ENCODE results near the gene SPATA6. TPM values are rescaled to one million over a fixed set of nuclear protein-coding genes. Genes with fewer than 3 reads are reported as not detected.

The SPATA6 gene
- total and polyA plus RNA-seq, 2 of the 13 experiments (the other 11 are each of a cell fraction or from before 2014, with no cell fraction given) = 0.81 to 3.3 TPM

GRCh38 chr1:48258106-48258505, 213.9 kb downstream of the SPATA6 start (continued):
- TF ChIP-seq, protein P1, sequence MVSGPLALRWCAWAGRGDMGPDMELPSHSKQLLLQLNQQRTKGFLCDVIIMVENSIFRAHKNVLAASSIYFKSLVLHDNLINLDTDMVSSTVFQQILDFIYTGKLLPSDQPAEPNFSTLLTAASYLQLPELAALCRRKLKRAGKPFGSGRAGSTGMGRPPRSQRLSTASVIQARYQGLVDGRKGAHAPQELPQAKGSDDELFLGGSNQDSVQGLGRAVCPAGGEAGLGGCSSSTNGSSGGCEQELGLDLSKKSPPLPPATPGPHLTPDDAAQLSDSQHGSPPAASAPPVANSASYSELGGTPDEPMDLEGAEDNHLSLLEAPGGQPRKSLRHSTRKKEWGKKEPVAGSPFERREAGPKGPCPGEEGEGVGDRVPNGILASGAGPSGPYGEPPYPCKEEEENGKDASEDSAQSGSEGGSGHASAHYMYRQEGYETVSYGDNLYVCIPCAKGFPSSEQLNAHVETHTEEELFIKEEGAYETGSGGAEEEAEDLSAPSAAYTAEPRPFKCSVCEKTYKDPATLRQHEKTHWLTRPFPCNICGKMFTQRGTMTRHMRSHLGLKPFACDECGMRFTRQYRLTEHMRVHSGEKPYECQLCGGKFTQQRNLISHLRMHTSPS (CRISPR knock-in tag; IDR thresholded peaks at IDR 0.05; ENCODE audit: low read depth) = no peak
- no peak for TF ChIP-seq ZNF678 (CRISPR knock-in tag; IDR thresholded peaks at IDR 0.05)
- TF ChIP-seq, protein P2, sequence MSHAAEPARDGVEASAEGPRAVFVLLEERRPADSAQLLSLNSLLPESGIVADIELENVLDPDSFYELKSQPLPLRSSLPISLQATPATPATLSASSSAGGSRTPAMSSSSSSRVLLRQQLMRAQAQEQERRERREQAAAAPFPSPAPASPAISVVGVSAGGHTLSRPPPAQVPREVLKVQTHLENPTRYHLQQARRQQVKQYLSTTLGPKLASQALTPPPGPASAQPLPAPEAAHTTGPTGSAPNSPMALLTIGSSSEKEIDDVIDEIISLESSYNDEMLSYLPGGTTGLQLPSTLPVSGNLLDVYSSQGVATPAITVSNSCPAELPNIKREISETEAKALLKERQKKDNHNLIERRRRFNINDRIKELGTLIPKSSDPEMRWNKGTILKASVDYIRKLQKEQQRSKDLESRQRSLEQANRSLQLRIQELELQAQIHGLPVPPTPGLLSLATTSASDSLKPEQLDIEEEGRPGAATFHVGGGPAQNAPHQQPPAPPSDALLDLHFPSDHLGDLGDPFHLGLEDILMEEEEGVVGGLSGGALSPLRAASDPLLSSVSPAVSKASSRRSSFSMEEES (CRISPR knock-in tag; IDR thresholded peaks at IDR 0.05) = no peak
- TF ChIP-seq, protein P3, sequence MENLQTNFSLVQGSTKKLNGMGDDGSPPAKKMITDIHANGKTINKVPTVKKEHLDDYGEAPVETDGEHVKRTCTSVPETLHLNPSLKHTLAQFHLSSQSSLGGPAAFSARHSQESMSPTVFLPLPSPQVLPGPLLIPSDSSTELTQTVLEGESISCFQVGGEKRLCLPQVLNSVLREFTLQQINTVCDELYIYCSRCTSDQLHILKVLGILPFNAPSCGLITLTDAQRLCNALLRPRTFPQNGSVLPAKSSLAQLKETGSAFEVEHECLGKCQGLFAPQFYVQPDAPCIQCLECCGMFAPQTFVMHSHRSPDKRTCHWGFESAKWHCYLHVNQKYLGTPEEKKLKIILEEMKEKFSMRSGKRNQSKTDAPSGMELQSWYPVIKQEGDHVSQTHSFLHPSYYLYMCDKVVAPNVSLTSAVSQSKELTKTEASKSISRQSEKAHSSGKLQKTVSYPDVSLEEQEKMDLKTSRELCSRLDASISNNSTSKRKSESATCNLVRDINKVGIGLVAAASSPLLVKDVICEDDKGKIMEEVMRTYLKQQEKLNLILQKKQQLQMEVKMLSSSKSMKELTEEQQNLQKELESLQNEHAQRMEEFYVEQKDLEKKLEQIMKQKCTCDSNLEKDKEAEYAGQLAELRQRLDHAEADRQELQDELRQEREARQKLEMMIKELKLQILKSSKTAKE (CRISPR knock-in tag; IDR thresholded peaks at IDR 0.05; ENCODE audit: borderline replicate concordance) = no peak
- TF ChIP-seq ZBTB3 (CRISPR knock-in tag; IDR thresholded peaks at IDR 0.05; ENCODE audit: borderline replicate concordance, low read depth) = no peak

DNA sequence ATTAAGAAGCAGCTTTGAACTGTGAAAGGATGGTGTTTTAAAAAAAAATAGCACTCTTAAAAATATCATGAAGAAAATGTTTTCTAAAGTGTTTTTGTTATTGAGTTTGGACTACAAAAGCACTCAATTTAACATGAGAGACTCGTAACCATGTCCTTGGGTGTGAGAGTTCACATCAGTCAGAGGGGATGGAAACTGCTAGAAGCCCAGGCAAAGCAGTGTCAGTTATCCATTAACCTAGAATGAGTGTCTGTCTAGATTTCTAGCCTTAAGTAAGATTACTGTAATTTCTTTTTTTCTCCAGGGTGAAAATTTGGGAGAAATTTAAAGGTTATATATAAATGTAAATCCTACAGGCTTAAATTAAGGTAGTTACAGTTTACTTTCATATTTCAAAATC, 217.8 kb downstream of the SPATA6 start:
- Histone ChIP-seq H3K9me3 (ENCODE audit: low read length) (no peaks in the 10 kb centered on the region), H3K27me3 (ENCODE audit: control insufficient read depth in 1 of 2, insufficient read depth in 2 of 2, low read length in 2 of 2) (no peaks in the 10 kb centered on the region), H3K27ac (ENCODE audit: extremely low read length, insufficient read depth, low read length) (no peak overlapping the region), H2AFZ (ENCODE audit: low read length) (no peak overlapping the region), H3K4me1 (ENCODE audit: insufficient read depth, low read length) (no peaks in the 10 kb centered on the region), H3K4me2 (ENCODE audit: low read depth, low read length) (no peak overlapping the region), H3K79me2 (ENCODE audit: insufficient read depth, low read length) (no peaks in the 10 kb centered on the region), H4K20me1 (ENCODE audit: insufficient read depth, low read length) (no peaks in the 10 kb centered on the region), H3K9ac (ENCODE audit: insufficient read depth, low read depth, low read length) (no peak overlapping the region), H3K36me3 (replicated peaks in 1 of 2; ENCODE audit: control insufficient read depth in 1 of 2, insufficient read depth in 2 of 2, low read length in 2 of 2) (no peaks in the 10 kb centered on the region), H3K4me3 (replicated peaks in 1 of 3; ENCODE audit: insufficient read depth in 1 of 3, low read depth in 2 of 3, low read length in 3 of 3) (no peak overlapping the region)
- POLR2A ChIA-PET = no interaction called here
- CTCF ChIA-PET (ENCODE audit: low intra/inter-chr PET ratio, low total read pairs) = no interaction called here
- FAIRE-seq = no peak
- no TSS peak for BruUV-seq (replicated peaks)
- intact Hi-C loops (cut with micrococcal nuclease; ENCODE audit: unreplicated experiment) (no loop called here), in situ Hi-C loops (cut with HindIII; ENCODE audit: extremely low pct_ligation_motif_present, low pct_unique_long_range_greater_than_20kb) (no loop called here)
- ATAC-seq = no peak
- 63% methylated on average over 1 of the region's 1 CpG for WGBS (ENCODE audit: low lambda C conversion rate)
- no peak for DNase-seq (ENCODE audit: low spot score)
- TF ChIP-seq AGO2 (optimal IDR thresholded peaks at IDR 0.05; ENCODE audit: low read depth, low read length) (no peak), ZNF18 (CRISPR knock-in tag; IDR thresholded peaks at IDR 0.05; ENCODE audit: insufficient replicate concordance) (no peak), ESRRA (CRISPR knock-in tag; IDR thresholded peaks at IDR 0.05; ENCODE audit: low read depth) (no peak), ASH2L (IDR thresholded peaks at IDR 0.05; ENCODE audit: insufficient read length, low read depth, low read length) (no peak), ZNF562 (CRISPR knock-in tag; IDR thresholded peaks at IDR 0.05; ENCODE audit: borderline replicate concordance) (no peak)

Data from HepG2 (cell line).